ENCODE results near the gene EHBP1. TPM values are rescaled to one million over a fixed set of nuclear protein-coding genes. Genes with fewer than 3 reads are reported as not detected.

EHBP1 gene
- total and polyA plus RNA-seq, 2 experiments from 2014 or later, result 11.7 to 30.8 TPM

DNA sequence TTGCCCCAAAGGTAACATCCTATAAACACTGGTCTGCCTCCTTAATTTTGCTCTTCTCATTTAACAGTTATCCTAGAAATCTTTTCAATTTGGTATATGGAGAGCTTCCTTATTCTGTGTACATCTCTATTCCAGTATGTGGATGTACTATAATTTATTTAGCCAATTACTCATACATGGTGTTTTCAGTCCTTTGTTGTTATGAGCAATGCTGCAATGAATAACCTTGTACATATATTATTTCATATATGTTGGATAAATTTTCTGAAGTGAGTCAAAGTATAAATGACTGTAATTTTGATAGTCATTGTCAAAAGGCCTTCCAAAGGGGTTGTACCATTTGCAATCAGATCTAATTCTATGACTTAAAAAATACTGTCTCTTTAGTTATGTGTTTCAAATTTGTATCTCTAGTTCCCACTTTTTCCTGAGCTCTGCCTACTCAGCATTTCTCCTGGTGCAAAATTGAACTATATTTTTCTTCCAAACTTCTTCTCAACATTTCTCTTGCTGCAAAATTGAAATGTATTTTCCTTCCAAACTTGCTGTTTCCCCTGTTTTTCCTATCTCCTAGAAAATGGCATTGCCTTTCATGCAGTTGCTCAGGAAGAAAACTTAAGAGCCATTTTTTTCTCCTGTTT lies 191.8 kb downstream of the EHBP1 start:
- Histone ChIP-seq H3K4me3 (no peak overlapping the region), H3K27me3 (no peaks in the 10 kb centered on the region), H3K27ac (no peak overlapping the region), H3K36me3 (no peaks in the 10 kb centered on the region), H3K9me3 (ENCODE audit: low read depth) (no peaks in the 10 kb centered on the region), H3K4me1 (ENCODE audit: low read depth) (peaks cover 20% of the 10 kb centered on the region)
- DNase-seq (ENCODE audit: low read depth in 1 of 2, low spot score in 1 of 2), result no peak
- no peak for TF ChIP-seq CTCF (IDR thresholded peaks at IDR 0.05; ENCODE audit: low read depth, low read length)

- H3K27ac ChIP-seq, result no peak overlapping the region
- TF ChIP-seq CTCF (IDR thresholded peaks at IDR 0.05; ENCODE audit: low read depth, low read length), result no peak
- peaks cover 18% of the 10 kb centered on the region for H3K4me1 ChIP-seq (ENCODE audit: low read depth)
- H3K4me3 ChIP-seq, result no peak overlapping the region
- no peaks in the 10 kb centered on the region for H3K27me3 ChIP-seq
- no peaks in the 10 kb centered on the region for H3K9me3 ChIP-seq (ENCODE audit: low read depth)
- DNase-seq (ENCODE audit: low read depth in 1 of 2, low spot score in 1 of 2), result no peak
- H3K36me3 ChIP-seq, result no peaks in the 10 kb centered on the region
These were observed 198.8 kb downstream of the EHBP1 start for GRCh38 chr2:62904344-62904743.

DNA sequence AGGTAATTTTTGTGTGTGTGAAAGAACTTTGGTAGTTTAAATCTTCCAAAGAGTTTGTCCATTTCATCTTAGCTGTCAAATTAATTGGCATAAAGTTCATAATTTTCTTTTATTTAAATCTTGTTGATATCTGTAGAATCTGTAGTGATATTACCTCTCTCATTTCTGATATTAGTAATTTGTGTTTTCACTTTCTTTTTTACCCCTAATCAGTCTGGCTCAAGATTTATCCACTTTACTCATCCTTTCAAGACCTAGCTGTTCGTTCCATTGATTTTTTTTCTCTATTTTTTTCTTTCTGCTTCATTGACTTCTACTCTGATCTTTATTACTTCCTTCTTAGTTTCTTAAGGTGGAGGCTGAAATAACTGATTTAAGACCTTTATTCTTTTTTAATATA lies 202.6 kb downstream of the EHBP1 start:
- peaks cover 5% of the 10 kb centered on the region for H3K4me1 ChIP-seq (ENCODE audit: low read depth)
- no peak for TF ChIP-seq CTCF (IDR thresholded peaks at IDR 0.05; ENCODE audit: low read depth, low read length)
- H3K27ac ChIP-seq, result no peak overlapping the region
- H3K36me3 ChIP-seq, result no peaks in the 10 kb centered on the region
- H3K9me3 ChIP-seq (ENCODE audit: low read depth), result no peaks in the 10 kb centered on the region
- no peak for DNase-seq (ENCODE audit: low read depth in 1 of 2, low spot score in 1 of 2)
- no peaks in the 10 kb centered on the region for H3K27me3 ChIP-seq
- H3K4me3 ChIP-seq, result no peak overlapping the region

GRCh38 chr2:62913311-62913710 lies 207.8 kb downstream of the EHBP1 start:
- Histone ChIP-seq H3K27ac (no peak overlapping the region), H3K27me3 (no peaks in the 10 kb centered on the region), H3K4me1 (ENCODE audit: low read depth) (no peaks in the 10 kb centered on the region), H3K4me3 (no peak overlapping the region), H3K36me3 (no peaks in the 10 kb centered on the region), H3K9me3 (ENCODE audit: low read depth) (no peaks in the 10 kb centered on the region)
- no peak for TF ChIP-seq CTCF (IDR thresholded peaks at IDR 0.05; ENCODE audit: low read depth, low read length)
- no peak for DNase-seq (ENCODE audit: low read depth in 1 of 2, low spot score in 1 of 2)

GRCh38 chr2:62919041-62919440 lies 213.5 kb downstream of the EHBP1 start:
- Histone ChIP-seq H3K4me1 (ENCODE audit: low read depth) (no peaks in the 10 kb centered on the region), H3K4me3 (no peak overlapping the region), H3K27ac (no peak overlapping the region), H3K9me3 (ENCODE audit: low read depth) (no peaks in the 10 kb centered on the region), H3K27me3 (no peaks in the 10 kb centered on the region), H3K36me3 (no peaks in the 10 kb centered on the region)
- TF ChIP-seq CTCF (IDR thresholded peaks at IDR 0.05; ENCODE audit: low read depth, low read length), result no peak
- no peak for DNase-seq (ENCODE audit: low read depth in 1 of 2, low spot score in 1 of 2)
